K562 (cell line): ENCODE measurements around the gene ARHGEF26.

ENCODE experiments used
- BCLAF1 ChIP-seq, 2 experiments: fragments of 450-650 bp in 1 of 2; IDR thresholded peaks; 2 replicates each; pipeline ENCODE4 v1.6.1; 2011 to 2017; ENCODE audit warnings: low read depth in 2 of 2, antibody characterized with exemption in 1 of 2, borderline replicate concordance in 1 of 2, low read length in 1 of 2, mild to moderate bottlenecking in 1 of 2, mixed read lengths in 1 of 2; ENCODE audit not compliant: control insufficient read depth in 1 of 2
- HDAC2 ChIP-seq: fragments of 450-650 bp; IDR thresholded peaks from 2 replicates; pipeline ENCODE4 v1.6.1; 2016; ENCODE audit warnings: mild to moderate bottlenecking
- KAT7 ChIP-seq: sonication (generic); formaldehyde crosslinking; IDR thresholded peaks from 2 replicates; pipeline ENCODE4 v1.8.0; 2022; ENCODE audit warnings: missing genetic modification reagents, mild to moderate bottlenecking, borderline replicate concordance
- KLF16 ChIP-seq: IDR thresholded peaks from 2 replicates; pipeline ENCODE4 v1.6.1; 2016; ENCODE audit warnings: antibody characterized with exemption

DNA sequence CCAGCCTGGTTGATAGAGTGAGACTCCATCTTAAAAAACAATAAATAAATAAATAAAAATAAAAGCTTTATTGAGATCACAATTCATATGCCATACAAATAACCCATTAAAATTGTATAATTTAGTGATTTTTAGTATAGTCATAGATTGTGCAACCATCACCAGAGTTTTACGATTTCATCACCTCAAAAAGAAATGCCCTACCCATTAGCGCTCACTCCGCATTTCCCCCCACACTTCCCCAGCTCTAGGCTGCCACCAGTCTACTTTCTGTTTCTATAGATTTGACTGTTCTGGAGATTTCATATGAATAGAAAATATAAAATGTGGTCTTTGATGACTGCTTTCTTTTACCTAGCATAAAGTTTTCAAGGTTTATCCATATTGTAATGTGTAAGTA lies 57.0 kb downstream of the ARHGEF26 start:
- TF ChIP-seq HDAC2 (no peak), BCLAF1 (IDR thresholded peaks at IDR 0.05; ENCODE audit: borderline replicate concordance in 1 of 2, control insufficient read depth in 1 of 2, low read depth in 2 of 2, low read length in 1 of 2) (no peak), KAT7 (no peak), KLF16 (no peak)
